ENCODE results near the gene PLCL1.

- TF ChIP-seq POU6F1 (CRISPR knock-in tag; IDR thresholded peaks at IDR 0.05; ENCODE audit: borderline replicate concordance, low read depth) (no peak), ZC3H10 (CRISPR knock-in tag; IDR thresholded peaks at IDR 0.05) (no peak), GLIS3 (CRISPR knock-in tag; IDR thresholded peaks at IDR 0.05) (no peak), TSHZ2 (CRISPR knock-in tag; IDR thresholded peaks at IDR 0.05) (no peak), PATZ1 (CRISPR knock-in tag; IDR thresholded peaks at IDR 0.05; ENCODE audit: borderline replicate concordance) (no peak), ZNF565 (CRISPR knock-in tag; conservative IDR thresholded peaks at IDR 0.05; ENCODE audit: low read depth) (no peak)
These were observed 5.3 kb upstream of the PLCL1 start for GRCh38 chr2:197799068-197799467.

Measured in SK-N-SH treated with all-trans-retinoic acid at 6 μM for 48 hours (cell line).